ENCODE measurements around the gene PPFIBP2. TPM values are rescaled to one million over a fixed set of nuclear protein-coding genes. Genes with fewer than 3 reads are reported as not detected.

Gene PPFIBP2
- total RNA-seq, 5 donors from 2014 or later (not counting 1 experiment from before 2014, with no cell fraction given), result 12.5 to 46.6 (median 35.2) TPM

DNA sequence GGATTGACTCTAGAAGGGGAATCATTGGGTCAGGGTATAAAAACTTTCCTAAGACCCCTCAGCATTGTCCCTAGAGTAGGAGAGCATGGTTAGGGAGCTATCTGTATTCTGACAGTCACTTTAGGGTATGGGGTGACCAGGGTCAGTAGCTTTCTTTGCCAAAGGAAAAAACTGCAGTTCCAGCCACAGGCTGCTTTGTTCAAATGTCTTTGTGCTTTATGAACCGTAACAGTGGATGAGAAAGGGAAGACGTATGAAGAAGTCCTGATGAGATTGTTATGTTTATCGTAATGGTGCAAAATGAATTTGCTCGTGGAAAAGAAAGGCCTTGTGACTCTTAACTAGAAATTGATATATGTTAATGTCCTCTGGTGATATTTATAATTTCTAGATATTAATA, 129.5 kb downstream of the PPFIBP2 start:
- peaks cover 11 to 49% of the 10 kb centered on the region in 2 donors for H3K36me3 ChIP-seq (ENCODE audit: control insufficient read depth in 2 of 2, extremely low read depth in 1 of 2, insufficient read depth in 1 of 2, low read length in 1 of 2)

DNA sequence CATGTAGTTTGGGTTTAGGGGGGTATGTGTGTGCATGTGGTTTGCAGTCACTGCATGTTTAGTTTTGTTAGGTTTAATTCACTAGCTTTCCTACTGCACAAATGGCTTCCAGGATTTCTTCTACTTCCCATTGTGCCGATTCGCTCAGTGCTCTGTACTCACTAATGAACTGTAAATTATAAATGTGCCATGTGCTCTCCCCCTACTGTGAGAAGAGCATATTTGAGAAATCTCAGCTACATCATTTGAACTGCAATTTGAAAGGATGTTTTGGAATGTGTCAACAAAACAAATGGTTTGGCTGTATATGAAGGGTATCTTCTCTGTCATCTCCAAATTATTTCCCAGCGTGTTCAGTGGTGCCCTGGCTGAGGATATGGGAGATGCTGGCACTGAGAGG, 131.4 kb downstream of the PPFIBP2 start:
- Histone ChIP-seq H3K36me3 (ENCODE audit: control insufficient read depth in 2 of 2, extremely low read depth in 1 of 2, insufficient read depth in 1 of 2, low read length in 1 of 2) (peaks cover 6 to 46% of the 10 kb centered on the region in 2 donors), H3K27ac (ENCODE audit: low read length) (no peak overlapping the region), H3K4me1 (ENCODE audit: control insufficient read depth in 1 of 2, extremely low read depth in 1 of 2, insufficient read depth in 2 of 2, low read length in 2 of 2) (no peaks in the 10 kb centered on the region), H3K27me3 (replicated peaks in 1 of 2; ENCODE audit: control insufficient read depth in 2 of 2, extremely low read depth in 1 of 2, insufficient read depth in 2 of 2, low read length in 1 of 2) (no peaks in the 10 kb centered on the region), H3K9me3 (no peaks in the 10 kb centered on the region), H3K4me3 (ENCODE audit: control insufficient read depth in 1 of 2, extremely low read depth in 1 of 2, low read length in 1 of 2) (no peak overlapping the region)
- ATAC-seq (replicated peaks in 1 of 4) (no peak), DNase-seq (no peak)
- CTCF ChIA-PET, result no interaction called here
- Mint-ChIP-seq H3K36me3 (peaks cover 39% of the 10 kb centered on the region), H3K4me1 (no peaks in the 10 kb centered on the region), H3K27ac (no peak overlapping the region), H3K9me3 (no peaks in the 10 kb centered on the region), H3K4me3 (no peak overlapping the region), H3K27me3 (no peaks in the 10 kb centered on the region)
- 50% methylated on average over 1 of the region's 3 CpGs for WGBS (ENCODE audit: insufficient coverage)
- POLR2A ChIA-PET, result interaction anchor here in 1 of 2 donors (0.6 kb wide), 1 partner anchor 83 kb away, joined by 4 read pairs; no protein-coding TSS in a partner anchor

More for the DNA sequence above, 129.5 kb downstream of the PPFIBP2 start:
- Histone ChIP-seq H3K4me3 (ENCODE audit: control insufficient read depth in 1 of 2, extremely low read depth in 1 of 2, low read length in 1 of 2) (no peak overlapping the region), H3K27ac (ENCODE audit: low read length) (no peak overlapping the region), H3K4me1 (ENCODE audit: control insufficient read depth in 1 of 2, extremely low read depth in 1 of 2, insufficient read depth in 2 of 2, low read length in 2 of 2) (no peaks in the 10 kb centered on the region), H3K27me3 (replicated peaks in 1 of 2; ENCODE audit: control insufficient read depth in 2 of 2, extremely low read depth in 1 of 2, insufficient read depth in 2 of 2, low read length in 1 of 2) (no peaks in the 10 kb centered on the region), H3K9me3 (no peaks in the 10 kb centered on the region)
- ATAC-seq (replicated peaks in 1 of 4), result no peak
- no peak overlapping the region for H3K4me3 Mint-ChIP-seq
- H3K4me1 Mint-ChIP-seq, result no peaks in the 10 kb centered on the region
- ChIA-PET POLR2A (no interaction called here), CTCF (interaction anchor here in 1 of 2 donors (0.6 kb wide), 1 partner anchor 61 kb away, joined by 3 read pairs; no protein-coding TSS in a partner anchor)
- no peak overlapping the region for H3K27ac Mint-ChIP-seq
- H3K9me3 Mint-ChIP-seq, result no peaks in the 10 kb centered on the region
- peaks cover 31% of the 10 kb centered on the region for H3K36me3 Mint-ChIP-seq
- DNase-seq, result no peak
- 93% methylated on average over 2 of the region's 4 CpGs for WGBS (ENCODE audit: insufficient coverage)
- no peaks in the 10 kb centered on the region for H3K27me3 Mint-ChIP-seq

DNA sequence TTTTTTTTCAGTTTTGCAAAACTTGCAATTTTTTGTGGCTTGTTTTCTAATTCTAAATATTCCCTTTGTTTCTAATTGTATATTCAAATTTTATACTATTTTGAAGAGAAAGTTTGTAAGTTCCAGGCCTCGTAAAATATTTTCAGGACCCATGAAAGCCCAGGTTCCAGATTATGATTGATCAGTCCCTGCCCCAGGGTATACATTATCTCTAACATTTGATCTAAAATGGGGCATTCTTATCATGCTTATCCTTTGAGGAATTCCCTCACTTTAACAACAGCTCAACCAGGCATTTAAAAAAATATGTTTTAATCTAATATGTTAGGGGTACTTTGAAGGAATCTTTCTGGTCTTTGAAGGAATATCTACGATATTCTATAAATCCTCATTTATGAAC, 133.1 kb downstream of the PPFIBP2 start:
- H3K36me3 Mint-ChIP-seq, result peaks cover 39% of the 10 kb centered on the region
- H3K27me3 Mint-ChIP-seq, result no peaks in the 10 kb centered on the region
- ChIA-PET POLR2A (no interaction called here), CTCF (no interaction called here)
- no CpG with 5 or more reads among the region's 2 CpGs for WGBS (ENCODE audit: insufficient coverage)
- no peaks in the 10 kb centered on the region for H3K9me3 Mint-ChIP-seq
- no peak overlapping the region for H3K27ac Mint-ChIP-seq
- Histone ChIP-seq H3K4me3 (ENCODE audit: control insufficient read depth in 1 of 2, extremely low read depth in 1 of 2, low read length in 1 of 2) (no peak overlapping the region), H3K9me3 (no peaks in the 10 kb centered on the region), H3K27ac (ENCODE audit: low read length) (no peak overlapping the region), H3K36me3 (ENCODE audit: control insufficient read depth in 2 of 2, extremely low read depth in 1 of 2, insufficient read depth in 1 of 2, low read length in 1 of 2) (peaks cover 11 to 47% of the 10 kb centered on the region in 2 donors), H3K27me3 (replicated peaks in 1 of 2; ENCODE audit: control insufficient read depth in 2 of 2, extremely low read depth in 1 of 2, insufficient read depth in 2 of 2, low read length in 1 of 2) (peaks cover 0 to 3% of the 10 kb centered on the region in 2 experiments), H3K4me1 (ENCODE audit: control insufficient read depth in 1 of 2, extremely low read depth in 1 of 2, insufficient read depth in 2 of 2, low read length in 2 of 2) (no peaks in the 10 kb centered on the region)
- H3K4me3 Mint-ChIP-seq, result no peak overlapping the region
- H3K4me1 Mint-ChIP-seq, result no peaks in the 10 kb centered on the region
- DNase-seq (no peak), ATAC-seq (replicated peaks in 1 of 4) (no peak)

DNA sequence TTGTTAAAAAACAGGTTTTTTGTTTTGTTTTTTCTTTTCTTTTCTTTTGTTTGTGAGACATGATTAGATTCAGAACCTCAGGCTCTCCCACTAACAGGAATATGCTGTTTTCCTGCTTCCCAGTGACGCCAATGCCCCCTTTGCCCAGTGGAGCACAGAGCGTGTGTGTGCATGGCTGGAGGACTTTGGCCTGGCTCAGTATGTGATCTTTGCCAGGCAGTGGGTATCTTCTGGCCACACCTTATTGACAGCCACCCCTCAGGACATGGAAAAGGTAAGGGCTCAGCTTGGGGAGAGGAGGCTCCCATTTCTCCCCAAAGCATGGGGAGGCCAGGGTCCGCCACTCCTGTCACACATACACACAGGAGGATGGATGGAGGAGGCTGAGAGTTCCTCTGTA, 134.5 kb downstream of the PPFIBP2 start:
- Histone ChIP-seq H3K4me3 (ENCODE audit: control insufficient read depth in 1 of 2, extremely low read depth in 1 of 2, low read length in 1 of 2) (no peak overlapping the region), H3K4me1 (ENCODE audit: control insufficient read depth in 1 of 2, extremely low read depth in 1 of 2, insufficient read depth in 2 of 2, low read length in 2 of 2) (no peaks in the 10 kb centered on the region), H3K36me3 (ENCODE audit: control insufficient read depth in 2 of 2, extremely low read depth in 1 of 2, insufficient read depth in 1 of 2, low read length in 1 of 2) (peaks cover 7 to 47% of the 10 kb centered on the region in 2 donors), H3K9me3 (no peaks in the 10 kb centered on the region), H3K27ac (ENCODE audit: low read length) (no peak overlapping the region), H3K27me3 (replicated peaks in 1 of 2; ENCODE audit: control insufficient read depth in 2 of 2, extremely low read depth in 1 of 2, insufficient read depth in 2 of 2, low read length in 1 of 2) (peaks cover 0 to 3% of the 10 kb centered on the region in 2 experiments)
- H3K4me1 Mint-ChIP-seq, result no peaks in the 10 kb centered on the region
- H3K27me3 Mint-ChIP-seq, result no peaks in the 10 kb centered on the region
- DNase-seq, result no peak
- H3K9me3 Mint-ChIP-seq, result no peaks in the 10 kb centered on the region
- no CpG with 5 or more reads among the region's 3 CpGs for WGBS (ENCODE audit: insufficient coverage)
- ChIA-PET POLR2A (interaction anchor here in 1 of 2 donors (0.6 kb wide), 1 partner anchor 503 kb away, joined by 3 read pairs; no protein-coding TSS in a partner anchor), CTCF (no interaction called here)
- no peak overlapping the region for H3K27ac Mint-ChIP-seq
- no peak overlapping the region for H3K4me3 Mint-ChIP-seq
- peaks cover 46% of the 10 kb centered on the region for H3K36me3 Mint-ChIP-seq
- ATAC-seq (replicated peaks in 1 of 4), result no peak

DNA sequence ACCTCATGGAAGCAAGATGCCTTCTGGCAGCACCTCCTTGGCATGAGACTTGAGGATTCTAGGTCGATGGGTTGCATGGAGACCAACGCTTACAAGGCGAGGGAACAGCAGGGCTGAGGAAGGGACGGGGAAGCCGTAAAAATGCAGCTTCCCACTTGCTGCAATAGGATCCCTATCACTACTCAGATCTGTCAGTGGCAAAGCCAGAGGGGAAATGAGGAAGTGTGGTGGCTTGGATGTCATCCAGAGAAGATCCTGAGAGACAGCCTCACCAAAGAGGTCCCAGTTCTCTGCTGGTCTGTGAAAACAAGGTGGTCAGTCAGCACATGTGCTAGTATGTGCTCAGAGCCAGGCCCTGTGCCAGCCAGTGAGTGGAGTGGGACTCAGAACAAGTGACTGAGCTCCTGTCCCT, 137.3 kb downstream of the PPFIBP2 start:
- Mint-ChIP-seq H3K4me1 (no peaks in the 10 kb centered on the region), H3K36me3 (peaks cover 50% of the 10 kb centered on the region), H3K27me3 (no peaks in the 10 kb centered on the region), H3K4me3 (no peak overlapping the region), H3K9me3 (no peaks in the 10 kb centered on the region), H3K27ac (no peak overlapping the region)
- DNase-seq (no peak), ATAC-seq (replicated peaks in 1 of 4) (no peak)
- H3K4me3 ChIP-seq (ENCODE audit: control insufficient read depth in 1 of 2, extremely low read depth in 1 of 2, low read length in 1 of 2), result no peak overlapping the region
- ChIA-PET CTCF (no interaction called here), POLR2A (no interaction called here)
- WGBS (ENCODE audit: insufficient coverage), result no CpG with 5 or more reads among the region's 5 CpGs
- no peak overlapping the region for H3K27ac ChIP-seq (ENCODE audit: low read length)
- H3K36me3 ChIP-seq (ENCODE audit: control insufficient read depth in 2 of 2, extremely low read depth in 1 of 2, insufficient read depth in 1 of 2, low read length in 1 of 2), result peaks cover 14 to 52% of the 10 kb centered on the region in 2 donors
- no peaks in the 10 kb centered on the region for H3K9me3 ChIP-seq
- H3K27me3 ChIP-seq (replicated peaks in 1 of 2; ENCODE audit: control insufficient read depth in 2 of 2, extremely low read depth in 1 of 2, insufficient read depth in 2 of 2, low read length in 1 of 2), result peaks cover 0 to 3% of the 10 kb centered on the region in 2 experiments
- no peaks in the 10 kb centered on the region for H3K4me1 ChIP-seq (ENCODE audit: control insufficient read depth in 1 of 2, extremely low read depth in 1 of 2, insufficient read depth in 2 of 2, low read length in 2 of 2)

DNA sequence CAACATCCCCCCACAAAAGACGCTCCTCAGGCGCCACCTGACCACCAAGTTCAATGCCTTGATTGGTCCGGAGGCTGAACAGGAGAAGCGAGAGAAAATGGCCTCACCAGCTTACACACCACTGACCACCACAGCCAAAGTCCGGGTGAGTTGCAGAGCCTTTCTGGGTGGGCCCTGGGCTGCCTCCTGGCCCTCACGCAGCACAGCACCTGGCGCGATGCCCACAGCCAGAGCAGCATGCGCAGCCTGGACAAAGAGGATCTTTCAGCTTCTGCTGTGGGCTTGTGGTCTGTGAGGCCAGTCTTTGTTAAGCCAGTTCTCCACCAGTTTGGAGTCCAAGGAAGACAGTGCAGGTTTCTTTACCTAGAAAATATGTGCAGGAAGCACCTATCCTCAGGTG, 137.9 kb downstream of the PPFIBP2 start:
- DNase-seq (no peak), ATAC-seq (replicated peaks in 1 of 4) (no peak)
- peaks cover 50% of the 10 kb centered on the region for H3K36me3 Mint-ChIP-seq
- H3K4me1 Mint-ChIP-seq, result no peaks in the 10 kb centered on the region
- H3K27me3 ChIP-seq (replicated peaks in 1 of 2; ENCODE audit: control insufficient read depth in 2 of 2, extremely low read depth in 1 of 2, insufficient read depth in 2 of 2, low read length in 1 of 2), result peaks cover 0 to 3% of the 10 kb centered on the region in 2 experiments
- no peaks in the 10 kb centered on the region for H3K4me1 ChIP-seq (ENCODE audit: control insufficient read depth in 1 of 2, extremely low read depth in 1 of 2, insufficient read depth in 2 of 2, low read length in 2 of 2)
- no peaks in the 10 kb centered on the region for H3K9me3 Mint-ChIP-seq
- no peak overlapping the region for H3K27ac Mint-ChIP-seq
- 95% methylated on average over 7 of the region's 9 CpGs for WGBS (ENCODE audit: insufficient coverage)
- H3K27me3 Mint-ChIP-seq, result no peaks in the 10 kb centered on the region
- H3K27ac ChIP-seq (ENCODE audit: low read length), result no peak overlapping the region
- CTCF ChIA-PET, result no interaction called here
- H3K9me3 ChIP-seq, result no peaks in the 10 kb centered on the region
- H3K36me3 ChIP-seq (ENCODE audit: control insufficient read depth in 2 of 2, extremely low read depth in 1 of 2, insufficient read depth in 1 of 2, low read length in 1 of 2), result peaks cover 14 to 52% of the 10 kb centered on the region in 2 donors
- POLR2A ChIA-PET, result no interaction called here
- H3K4me3 ChIP-seq (ENCODE audit: control insufficient read depth in 1 of 2, extremely low read depth in 1 of 2, low read length in 1 of 2), result no peak overlapping the region
- no peak overlapping the region for H3K4me3 Mint-ChIP-seq

DNA sequence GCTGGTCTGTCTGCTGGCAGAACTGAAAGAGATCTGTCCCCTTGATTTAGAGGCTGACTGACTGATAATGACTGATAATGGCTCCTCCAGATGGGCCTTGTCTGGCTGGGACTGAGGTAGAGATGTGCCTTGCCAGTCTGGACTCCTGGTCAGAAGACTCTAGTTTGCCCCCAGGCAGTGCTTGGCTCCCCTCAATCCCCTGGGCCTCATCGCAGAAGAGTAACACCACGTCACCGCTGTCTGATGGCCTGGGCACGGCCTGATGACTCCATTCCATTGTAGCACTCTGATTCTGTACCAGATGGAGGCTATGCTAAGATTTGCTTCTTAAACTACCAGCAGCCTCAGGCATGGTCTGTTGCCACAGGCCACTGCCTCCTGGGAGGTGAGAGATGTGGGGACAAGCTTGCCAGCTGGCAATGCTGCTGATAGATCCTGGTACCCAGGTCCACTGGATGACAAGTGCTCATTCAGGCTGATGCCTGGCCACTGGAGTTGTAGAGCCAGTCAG, 140.5 kb downstream of the PPFIBP2 start:
- Mint-ChIP-seq H3K27me3 (no peaks in the 10 kb centered on the region), H3K36me3 (peaks cover 43% of the 10 kb centered on the region), H3K9me3 (no peaks in the 10 kb centered on the region), H3K4me3 (no peak overlapping the region), H3K4me1 (no peaks in the 10 kb centered on the region), H3K27ac (no peak overlapping the region)
- 78% methylated on average over 3 of the region's 4 CpGs for WGBS (ENCODE audit: insufficient coverage)
- H3K4me1 ChIP-seq (ENCODE audit: control insufficient read depth in 1 of 2, extremely low read depth in 1 of 2, insufficient read depth in 2 of 2, low read length in 2 of 2), result no peaks in the 10 kb centered on the region
- H3K27ac ChIP-seq (ENCODE audit: low read length), result no peak overlapping the region
- no peak overlapping the region for H3K4me3 ChIP-seq (ENCODE audit: control insufficient read depth in 1 of 2, extremely low read depth in 1 of 2, low read length in 1 of 2)
- ATAC-seq (replicated peaks in 1 of 4) (no peak), DNase-seq (no peak)
- H3K27me3 ChIP-seq (replicated peaks in 1 of 2; ENCODE audit: control insufficient read depth in 2 of 2, extremely low read depth in 1 of 2, insufficient read depth in 2 of 2, low read length in 1 of 2), result peaks cover 0 to 3% of the 10 kb centered on the region in 2 experiments
- peaks cover 14 to 45% of the 10 kb centered on the region in 2 donors for H3K36me3 ChIP-seq (ENCODE audit: control insufficient read depth in 2 of 2, extremely low read depth in 1 of 2, insufficient read depth in 1 of 2, low read length in 1 of 2)
- ChIA-PET CTCF (no interaction called here), POLR2A (no interaction called here)
- no peaks in the 10 kb centered on the region for H3K9me3 ChIP-seq

Data from T-cell (primary cell).